Loucy (cell line): ENCODE data around the gene CLCNKA.

Source experiments
- H2AFZ ChIP-seq: fragments of 200-600 bp; sonication (generic); 2 replicates; pipeline ENCODE4 v1.6.0; 2016; ENCODE audit warnings: antibody characterized with exemption, mild to moderate bottlenecking, low read length, moderate library complexity
- H3F3A ChIP-seq: fragments of 200-600 bp; 2 replicates; pipeline ENCODE4 v1.6.0; 2016; ENCODE audit warnings: antibody characterized with exemption, low read depth, mild to moderate bottlenecking
- H3K27me3 ChIP-seq: fragments of 200-600 bp; sonication (generic); 2 replicates; pipeline ENCODE4 v1.6.1; 2014; ENCODE audit warnings: low read length, mild to moderate bottlenecking; ENCODE audit not compliant: insufficient read depth, poor library complexity, severe bottlenecking
- H3K36me3 ChIP-seq: fragments of 200-600 bp; sonication (generic); 2 replicates; pipeline ENCODE4 v1.6.1; 2016; ENCODE audit warnings: low read length; ENCODE audit not compliant: insufficient read depth
- H3K4me1 ChIP-seq: fragments of 200-600 bp; sonication (generic); 2 replicates; pipeline ENCODE4 v1.5.1; 2014; ENCODE audit warnings: low read length, mild to moderate bottlenecking; ENCODE audit not compliant: insufficient read depth, poor library complexity, severe bottlenecking
- H3K4me2 ChIP-seq: fragments of 200-600 bp; sonication (generic); 2 replicates; pipeline ENCODE4 v1.6.0; 2014; ENCODE audit warnings: antibody characterized with exemption, low read length, low read depth, mild to moderate bottlenecking; ENCODE audit not compliant: poor library complexity, severe bottlenecking
- H3K4me3 ChIP-seq: fragments of 200-600 bp; sonication (generic); 2 replicates; pipeline ENCODE4 v1.5.1; 2014; ENCODE audit warnings: low read length, mild to moderate bottlenecking, mixed read lengths; ENCODE audit not compliant: poor library complexity, severe bottlenecking
- H3K79me2 ChIP-seq: fragments of 200-600 bp; sonication (generic); 2 replicates; pipeline ENCODE4 v1.6.1; 2014; ENCODE audit warnings: low read length; ENCODE audit not compliant: insufficient read depth
- H3K9ac ChIP-seq: fragments of 200-600 bp; sonication (generic); 2 replicates; pipeline ENCODE4 v1.6.0; 2014; ENCODE audit warnings: mild to moderate bottlenecking, low read depth, low read length, moderate library complexity; ENCODE audit not compliant: poor library complexity, severe bottlenecking
- H3K9me2 ChIP-seq: fragments of 200-600 bp; sonication (generic); replicated peaks from 2 replicates; pipeline ENCODE4 v1.6.1; 2016; ENCODE audit warnings: low read depth, low read length, mixed read lengths
- H3K9me3 ChIP-seq: fragments of 200-600 bp; sonication (generic); 2 replicates; pipeline ENCODE4 v1.6.1; 2014; ENCODE audit warnings: mild to moderate bottlenecking, antibody characterized with exemption, low read length, low read depth; ENCODE audit not compliant: insufficient read depth
- H4K20me1 ChIP-seq: fragments of 200-600 bp; sonication (generic); 2 replicates; pipeline ENCODE4 v1.6.0; 2014; ENCODE audit warnings: antibody characterized with exemption, low read length, mild to moderate bottlenecking; ENCODE audit not compliant: insufficient read depth, poor library complexity, severe bottlenecking
- EZH2phosphoT487 ChIP-seq: fragments of 200-600 bp; IDR thresholded peaks from 2 replicates; pipeline ENCODE4 v1.6.1; 2018; ENCODE audit warnings: antibody characterized with exemption, mild to moderate bottlenecking, moderate library complexity, borderline replicate concordance
- TF ChIP-seq, protein P1 (sequence below): fragments of 200-600 bp; sonication (generic); conservative IDR thresholded peaks from 2 replicates; pipeline ENCODE4 v1.5.1; 2014; ENCODE audit warnings: mild to moderate bottlenecking, antibody characterized with exemption, low read length

CLCNKA gene

GRCh38 chr1:16021681-16022080 is at the start of gene CLCNKA:
CLCNKA (plus strand) TSS chr1:16022036; CDS start chr1:16022620, 584 bp downstream.
- H3K9me2 ChIP-seq = no peaks in the 10 kb centered on the region
- no peaks in the 10 kb centered on the region for H3F3A ChIP-seq
- no peak within 1 kb of the TSS for H2AFZ ChIP-seq
- H3K4me1 ChIP-seq = no peaks in the 10 kb centered on the region
- no peaks in the 10 kb centered on the region for H3K27me3 ChIP-seq
- H3K9me3 ChIP-seq = no peaks in the 10 kb centered on the region
- no peaks in the 10 kb centered on the region for H3K79me2 ChIP-seq
- no peak within 1 kb of the TSS for H3K4me3 ChIP-seq
- TF ChIP-seq, protein P1, sequence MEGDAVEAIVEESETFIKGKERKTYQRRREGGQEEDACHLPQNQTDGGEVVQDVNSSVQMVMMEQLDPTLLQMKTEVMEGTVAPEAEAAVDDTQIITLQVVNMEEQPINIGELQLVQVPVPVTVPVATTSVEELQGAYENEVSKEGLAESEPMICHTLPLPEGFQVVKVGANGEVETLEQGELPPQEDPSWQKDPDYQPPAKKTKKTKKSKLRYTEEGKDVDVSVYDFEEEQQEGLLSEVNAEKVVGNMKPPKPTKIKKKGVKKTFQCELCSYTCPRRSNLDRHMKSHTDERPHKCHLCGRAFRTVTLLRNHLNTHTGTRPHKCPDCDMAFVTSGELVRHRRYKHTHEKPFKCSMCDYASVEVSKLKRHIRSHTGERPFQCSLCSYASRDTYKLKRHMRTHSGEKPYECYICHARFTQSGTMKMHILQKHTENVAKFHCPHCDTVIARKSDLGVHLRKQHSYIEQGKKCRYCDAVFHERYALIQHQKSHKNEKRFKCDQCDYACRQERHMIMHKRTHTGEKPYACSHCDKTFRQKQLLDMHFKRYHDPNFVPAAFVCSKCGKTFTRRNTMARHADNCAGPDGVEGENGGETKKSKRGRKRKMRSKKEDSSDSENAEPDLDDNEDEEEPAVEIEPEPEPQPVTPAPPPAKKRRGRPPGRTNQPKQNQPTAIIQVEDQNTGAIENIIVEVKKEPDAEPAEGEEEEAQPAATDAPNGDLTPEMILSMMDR = no peak
- no peak for TF ChIP-seq EZH2phosphoT487
- H3K4me2 ChIP-seq = no peak within 1 kb of the TSS
- no peaks in the 10 kb centered on the region for H3K36me3 ChIP-seq
- no peaks in the 10 kb centered on the region for H4K20me1 ChIP-seq
- H3K9ac ChIP-seq = no peak within 1 kb of the TSS

- Histone ChIP-seq H3K4me1 (peaks cover 21% of the 10 kb centered on the region), H3K9ac (no peak overlapping the region), H4K20me1 (peaks cover 18% of the 10 kb centered on the region), H3F3A (no peaks in the 10 kb centered on the region), H3K4me2 (no peak overlapping the region), H3K4me3 (no peak overlapping the region), H3K9me3 (no peaks in the 10 kb centered on the region), H3K79me2 (peaks cover 66% of the 10 kb centered on the region), H3K27me3 (no peaks in the 10 kb centered on the region), H3K36me3 (peaks cover 31% of the 10 kb centered on the region; the same call in 1 of the 2 replicates), H3K9me2 (no peaks in the 10 kb centered on the region), H2AFZ (no peak overlapping the region)
- TF ChIP-seq, protein P1 = no peak
- TF ChIP-seq EZH2phosphoT487 = no peak
Observed at GRCh38 chr1:15972409-15972808, 49.4 kb upstream of the CLCNKA start.

GRCh38 chr1:15973772-15974171 is 48.1 kb upstream of the CLCNKA start:
- H2AFZ ChIP-seq = no peak overlapping the region
- H3K36me3 ChIP-seq = peaks cover 22% of the 10 kb centered on the region; the same call in 1 of the 2 replicates
- H3K27me3 ChIP-seq = no peaks in the 10 kb centered on the region
- H3K4me3 ChIP-seq = no peak overlapping the region
- H3K4me2 ChIP-seq = peak overlapping the region; percentile 96
- no peak for TF ChIP-seq EZH2phosphoT487
- TF ChIP-seq, protein P1 = no peak
- H3K9me2 ChIP-seq = no peaks in the 10 kb centered on the region
- H3K79me2 ChIP-seq = peaks cover 56% of the 10 kb centered on the region
- H3K4me1 ChIP-seq = peaks cover 21% of the 10 kb centered on the region
- H3K9me3 ChIP-seq = no peaks in the 10 kb centered on the region
- H3K9ac ChIP-seq = peak overlapping the region; percentile 24
- H4K20me1 ChIP-seq = peaks cover 18% of the 10 kb centered on the region
- no peaks in the 10 kb centered on the region for H3F3A ChIP-seq
